Superior temporal gyrus (tissue), 1 donor: ENCODE results near the gene ASB15.

Source experiments
- DNase-seq: peaks from one replicate; pipeline ENCODE4 v3.0.0-alpha.2; 2016; ENCODE audit errors: extremely low spot score

The ASB15 gene

GRCh38 chr7:123635551-123636359, 34.1 kb downstream of the ASB15 start:
- DNase-seq, result peak; percentile 24

GRCh38 chr7:123637203-123637602, 35.6 kb downstream of the ASB15 start:
- no peak for DNase-seq

- DNase-seq, result no peak
Measured at GRCh38 chr7:123637878-123638277, 36.3 kb downstream of the ASB15 start.

GRCh38 chr7:123639631-123640030, 38.0 kb downstream of the ASB15 start:
- no peak for DNase-seq

GRCh38 chr7:123640583-123640982, 39.0 kb downstream of the ASB15 start:
- no peak for DNase-seq

GRCh38 chr7:123641901-123642300, 40.3 kb downstream of the ASB15 start:
- no peak for DNase-seq

GRCh38 chr7:123643495-123644441, 42.1 kb downstream of the ASB15 start:
- DNase-seq, result no peak

- DNase-seq, result no peak
Measured at GRCh38 chr7:123645516-123645915, 43.9 kb downstream of the ASB15 start.

GRCh38 chr7:123647106-123647730, 45.6 kb downstream of the ASB15 start:
- no peak for DNase-seq

GRCh38 chr7:123649964-123650363, 48.3 kb downstream of the ASB15 start:
- DNase-seq, result no peak

GRCh38 chr7:123650595-123650994, 49.0 kb downstream of the ASB15 start:
- DNase-seq, result no peak

GRCh38 chr7:123652406-123652805, 50.8 kb downstream of the ASB15 start:
- no peak for DNase-seq

GRCh38 chr7:123653162-123653561, 51.5 kb downstream of the ASB15 start:
- no peak for DNase-seq

- DNase-seq, result no peak
Measured at GRCh38 chr7:123655614-123656013, 54.0 kb downstream of the ASB15 start, which contains the start of gene LMOD2. Gene LMOD2, plus strand, starts transcription at chr7:123655866. Its CDS starts 98 bp downstream, at chr7:123655964.

GRCh38 chr7:123656544-123657303, 55.1 kb downstream of the ASB15 start:
- no peak for DNase-seq

GRCh38 chr7:123657304-123657685, 55.7 kb downstream of the ASB15 start:
- no peak for DNase-seq

- no peak for DNase-seq
Measured at GRCh38 chr7:123658023-123658422, 56.4 kb downstream of the ASB15 start.

GRCh38 chr7:123660514-123661354, 59.1 kb downstream of the ASB15 start:
- no peak for DNase-seq

- no peak for DNase-seq
Measured at GRCh38 chr7:123661765-123662164, 60.1 kb downstream of the ASB15 start.

- DNase-seq, result no peak
Measured at GRCh38 chr7:123662293-123662692, 60.7 kb downstream of the ASB15 start.
